ENCODE data around the gene CLEC2L.

DNA sequence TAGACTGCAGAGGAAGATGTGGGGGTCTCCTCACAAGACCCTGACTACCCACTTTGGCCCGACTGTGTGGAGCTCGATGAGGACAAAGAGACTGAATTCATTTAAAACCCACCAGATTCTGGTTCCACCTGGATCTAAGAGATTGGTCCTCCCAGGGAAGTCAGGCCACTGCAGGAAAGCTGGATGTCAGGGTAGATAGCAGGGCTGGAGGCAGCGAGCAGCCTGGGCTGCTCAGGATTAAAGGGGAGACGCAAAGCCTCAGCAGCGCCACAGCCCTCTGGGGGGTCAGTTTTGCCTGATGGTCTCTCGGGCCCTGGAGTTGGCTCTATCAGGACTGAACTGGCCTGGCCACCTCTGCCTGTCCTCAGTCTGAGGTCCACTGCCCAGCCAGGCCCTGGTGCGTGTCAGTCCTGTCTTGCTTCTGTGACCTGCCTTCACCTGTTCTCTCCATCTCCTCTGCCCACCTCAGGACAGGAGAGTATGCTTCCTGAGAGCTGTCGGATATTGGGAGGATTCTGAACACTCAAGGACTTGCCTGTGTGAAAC, 27.8 kb upstream of the CLEC2L start:
- TF ChIP-seq, protein P1, sequence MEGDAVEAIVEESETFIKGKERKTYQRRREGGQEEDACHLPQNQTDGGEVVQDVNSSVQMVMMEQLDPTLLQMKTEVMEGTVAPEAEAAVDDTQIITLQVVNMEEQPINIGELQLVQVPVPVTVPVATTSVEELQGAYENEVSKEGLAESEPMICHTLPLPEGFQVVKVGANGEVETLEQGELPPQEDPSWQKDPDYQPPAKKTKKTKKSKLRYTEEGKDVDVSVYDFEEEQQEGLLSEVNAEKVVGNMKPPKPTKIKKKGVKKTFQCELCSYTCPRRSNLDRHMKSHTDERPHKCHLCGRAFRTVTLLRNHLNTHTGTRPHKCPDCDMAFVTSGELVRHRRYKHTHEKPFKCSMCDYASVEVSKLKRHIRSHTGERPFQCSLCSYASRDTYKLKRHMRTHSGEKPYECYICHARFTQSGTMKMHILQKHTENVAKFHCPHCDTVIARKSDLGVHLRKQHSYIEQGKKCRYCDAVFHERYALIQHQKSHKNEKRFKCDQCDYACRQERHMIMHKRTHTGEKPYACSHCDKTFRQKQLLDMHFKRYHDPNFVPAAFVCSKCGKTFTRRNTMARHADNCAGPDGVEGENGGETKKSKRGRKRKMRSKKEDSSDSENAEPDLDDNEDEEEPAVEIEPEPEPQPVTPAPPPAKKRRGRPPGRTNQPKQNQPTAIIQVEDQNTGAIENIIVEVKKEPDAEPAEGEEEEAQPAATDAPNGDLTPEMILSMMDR (IDR thresholded peaks at IDR 0.05): no peak
- TF ChIP-seq POLR2A (IDR thresholded peaks at IDR 0.05): no peak
